ENCODE results near the gene RABGAP1L.

GRCh38 chr1:175003521-175003920, 844.2 kb downstream of the RABGAP1L start:
- TF ChIP-seq CTCF (IDR thresholded peaks at IDR 0.05; ENCODE audit: low read depth, low read length, missing input control), result no peak
- no peak for TF ChIP-seq ZBTB33 (IDR thresholded peaks at IDR 0.05)
- no peak for TF ChIP-seq RXRA (IDR thresholded peaks at IDR 0.05)
- no peak for TF ChIP-seq HNF4G (IDR thresholded peaks at IDR 0.05)
- TF ChIP-seq RAD21 (IDR thresholded peaks at IDR 0.05), result no peak
- TF ChIP-seq SP1 (IDR thresholded peaks at IDR 0.05), result no peak
- TF ChIP-seq ATF3 (IDR thresholded peaks at IDR 0.05), result no peak
- no peak for TF ChIP-seq REST (IDR thresholded peaks at IDR 0.05)
- TF ChIP-seq MAX (IDR thresholded peaks at IDR 0.05), result no peak
- TF ChIP-seq YY1 (IDR thresholded peaks at IDR 0.05), result no peak

Measured in liver (tissue), 3 donors.